GM12878 (cell line): ENCODE measurements around the gene USP12. TPM values are rescaled to one million over a fixed set of nuclear protein-coding genes. Genes with fewer than 3 reads are reported as not detected.

Experiments used
- ATAC-seq: fragments of 200-7000 bp; cut with Tn5 transposase; 3 replicates; pipeline ENCODE4 v1.9.1; 2020; ENCODE audit warnings: mild to moderate bottlenecking, moderate library complexity
- BruUV-seq: library from RNA; stranded (reverse); fragments of 400-500 nt; replicated peaks from 2 replicates; lab custom pipeline; 2021; lab: Mats Ljungman, UMichigan
- CTCF ChIA-PET: fragments of 300-600 bp; sonication (Branson Sonifier 250); formaldehyde crosslinking; extraction: SDS; loops from one replicate; lab custom pipeline; 2021; ENCODE audit warnings: inconsistent platforms; lab: Yijun Ruan, JAX
- POLR2A ChIA-PET: fragments of 350-600 bp; formaldehyde crosslinking; extraction: SDS; loops from one replicate; lab custom pipeline; 2021; ENCODE audit warnings: inconsistent platforms; lab: Charles Lee
- RAD21 ChIA-PET: fragments of 300-600 bp; sonication (Branson Sonifier 250); formaldehyde crosslinking; loops from one replicate; lab custom pipeline; 2023; ENCODE audit warnings: antibody characterized with exemption; ENCODE audit not compliant: unreplicated experiment; lab: Charles Lee
- SMC1A ChIA-PET: fragments of 300-600 bp; sonication (Branson Sonifier 250); formaldehyde crosslinking; loops from one replicate; lab custom pipeline; 2023; ENCODE audit not compliant: unreplicated experiment, uncharacterized antibody; lab: Charles Lee
- DNase-seq: peaks from one replicate; pipeline ENCODE4 v3.0.0-alpha.2; 2011; ENCODE audit warnings: low read depth, low spot score
- FAIRE-seq: peaks from 3 replicates; lab custom pipeline; 2011; peaks lifted over from hg19 to GRCh38; lab: Jason Lieb, UNC
- H2AFZ ChIP-seq: 2 replicates; pipeline ENCODE4 v1.6.0; 2011; ENCODE audit warnings: low read depth, low read length, control low read depth; ENCODE audit not compliant: control insufficient read depth
- H3K27ac ChIP-seq: 2 replicates; pipeline ENCODE4 v1.5.1; 2011; ENCODE audit warnings: control low read depth; ENCODE audit not compliant: control insufficient read depth, insufficient read depth
- H3K27me3 ChIP-seq, 2 experiments: replicated peaks in 1 of 2; 2 replicates each; pipeline versions ENCODE4 v1.6.0 to v1.6.1; 2011; ENCODE audit warnings: low read length in 1 of 2; ENCODE audit not compliant: control insufficient read depth in 2 of 2, insufficient read depth in 2 of 2
- H3K36me3 ChIP-seq, 2 experiments: 2 replicates each; pipeline ENCODE4 v1.5.1; 2011; ENCODE audit warnings: low read length in 1 of 2; ENCODE audit not compliant: control insufficient read depth in 2 of 2, insufficient read depth in 2 of 2
- H3K4me1 ChIP-seq: 2 replicates; pipeline ENCODE4 v1.6.1; 2011; ENCODE audit warnings: mild to moderate bottlenecking, low read length, moderate library complexity, mixed read lengths; ENCODE audit not compliant: control insufficient read depth, insufficient read depth
- H3K4me2 ChIP-seq: 2 replicates; pipeline ENCODE4 v1.6.0; 2011; ENCODE audit warnings: control low read depth; ENCODE audit not compliant: control insufficient read depth, insufficient read depth
- H3K4me3 ChIP-seq: fragments of 200-600 bp; sonication (generic); 2 replicates; pipeline ENCODE4 v1.5.1; 2016
- H3K79me2 ChIP-seq: 2 replicates; pipeline ENCODE4 v1.6.0; 2011; ENCODE audit warnings: low read length; ENCODE audit not compliant: control insufficient read depth, insufficient read depth
- H3K9ac ChIP-seq: 2 replicates; pipeline ENCODE4 v1.8.0; 2011; ENCODE audit warnings: low read length, control low read depth, mixed read lengths; ENCODE audit not compliant: control insufficient read depth, insufficient read depth
- H3K9me3 ChIP-seq: replicated peaks from 3 replicates; pipeline ENCODE4 v1.5.1; 2011; ENCODE audit warnings: mild to moderate bottlenecking, low read length; ENCODE audit not compliant: control insufficient read depth, insufficient read depth
- H4K20me1 ChIP-seq: 2 replicates; pipeline ENCODE4 v1.6.0; 2011; ENCODE audit not compliant: control insufficient read depth, insufficient read depth
- BMI1 ChIP-seq: fragments of 450-650 bp; IDR thresholded peaks from 2 replicates; pipeline ENCODE4 v1.6.1; 2016; ENCODE audit warnings: mild to moderate bottlenecking, moderate library complexity, borderline replicate concordance
- CBFB ChIP-seq: IDR thresholded peaks from 2 replicates; pipeline ENCODE4 v1.6.1; 2016; ENCODE audit warnings: antibody characterized with exemption, low read depth
- CHD1 ChIP-seq: IDR thresholded peaks from 2 replicates; pipeline ENCODE4 v1.6.1; 2012; ENCODE audit warnings: low read depth, low read length, improper control_type of control experiment
- FOS ChIP-seq: IDR thresholded peaks from 3 replicates; pipeline ENCODE4 v1.6.1; 2011; ENCODE audit warnings: borderline replicate concordance; ENCODE audit not compliant: insufficient read length; ENCODE audit errors: extremely low read depth
- HCFC1 ChIP-seq: fragments of 150-350 bp; IDR thresholded peaks from 2 replicates; pipeline ENCODE4 v1.6.1; 2014; ENCODE audit warnings: low read length
- MEF2B ChIP-seq: fragments of 450-650 bp; IDR thresholded peaks from 2 replicates; pipeline ENCODE4 v1.6.1; 2018; ENCODE audit warnings: mild to moderate bottlenecking, moderate library complexity; ENCODE audit not compliant: partially characterized antibody, poor library complexity, severe bottlenecking
- MTA2 ChIP-seq: fragments of 450-650 bp; IDR thresholded peaks from 2 replicates; pipeline ENCODE4 v1.6.1; 2016; ENCODE audit warnings: low read depth, mild to moderate bottlenecking, moderate library complexity
- MTA3 ChIP-seq: IDR thresholded peaks from 2 replicates; pipeline ENCODE4 v1.6.1; 2012; ENCODE audit warnings: low read length, inconsistent platforms, borderline replicate concordance
- RCOR1 ChIP-seq: conservative IDR thresholded peaks from 2 replicates; pipeline ENCODE4 v1.6.1; 2012; ENCODE audit warnings: low read depth, low read length, improper control_type of control experiment
- RUNX3 ChIP-seq: IDR thresholded peaks from 2 replicates; pipeline ENCODE4 v1.6.1; 2012; ENCODE audit warnings: low read length, inconsistent platforms
- SIN3A ChIP-seq: IDR thresholded peaks from 2 replicates; pipeline ENCODE4 v1.6.1; 2012; ENCODE audit warnings: low read depth, low read length, improper control_type of control experiment
- SPI1 ChIP-seq: IDR thresholded peaks from 2 replicates; pipeline ENCODE4 v1.6.1; 2011; ENCODE audit warnings: low read depth, mild to moderate bottlenecking, low read length, moderate library complexity, borderline replicate concordance; ENCODE audit not compliant: insufficient read depth
- SRF ChIP-seq, 2 experiments: IDR thresholded peaks; 2 replicates each; pipeline ENCODE4 v1.6.1; 2011; ENCODE audit warnings: low read depth in 2 of 2, low read length in 2 of 2, mild to moderate bottlenecking in 1 of 2, moderate library complexity in 1 of 2
- ZNF24 ChIP-seq: fragments of 450-650 bp; IDR thresholded peaks from 2 replicates; pipeline ENCODE4 v1.6.1; 2017; ENCODE audit warnings: antibody characterized with exemption, mild to moderate bottlenecking
- ZNF384 ChIP-seq: IDR thresholded peaks from 2 replicates; pipeline ENCODE4 v1.6.1; 2012; ENCODE audit warnings: low read depth, mild to moderate bottlenecking, low read length, improper control_type of control experiment, borderline replicate concordance
- ZSCAN29 ChIP-seq: fragments of 450-650 bp; IDR thresholded peaks from 2 replicates; pipeline ENCODE4 v1.6.1; 2017; ENCODE audit warnings: mild to moderate bottlenecking, moderate library complexity
- WGBS: methylation state at CpG from one replicate; pipeline ENCODE4 v1.1.6; 2016; ENCODE audit warnings: low lambda C conversion rate; ENCODE audit not compliant: insufficient replicate concordance, insufficient coverage; ENCODE audit errors: missing lambda C conversion rate; 5-methylcytosine and 5-hydroxymethylcytosine counted together
- in situ Hi-C: fragments of 300-500 bp; cut with MboI; formaldehyde crosslinking; loops from 9 replicates; pipeline ENCODE4 v1.14.3; 2018; ENCODE audit warnings: mixed read lengths
- intact Hi-C: fragments of 100-400 bp; cut with micrococcal nuclease; formaldehyde crosslinking; loops from one replicate; pipeline ENCODE4 v1.14.2; 2022; ENCODE audit not compliant: unreplicated experiment
- polyA plus RNA-seq, 11 experiments: library from polyadenylated mRNA; depleted of rRNA in 4 of 11; unstranded in 6 of 11; stranded (reverse) in 5 of 11; fragments of >200 nt; fragmentation: Nextera tagmentation in 4 of 11; fragmentation: Illumina TruSeq in 1 of 11; extraction: Ambion mirVana in 4 of 11; extraction: Trizol in 1 of 11; gene quantifications; 1 replicate in 1 of 11; 2 replicates in 10 of 11; pipeline versions ENCODE4 v1.2.1 to v1.2.3, GENCODE V29; 2011 to 2016; ENCODE audit warnings: inconsistent platforms in 2 of 11, missing spikeins in 2 of 11, low read depth in 1 of 11
- total RNA-seq, 4 experiments: library from RNA; depleted of rRNA in 3 of 4; stranded (reverse); fragments of >200 nt in 3 of 4; fragmentation: Illumina TruSeq in 1 of 4; extraction: Trizol in 1 of 4; gene quantifications; 2 replicates each; pipeline versions ENCODE4 v1.2.1 to v1.2.3, GENCODE V29; 2013 to 2021
- TF ChIP-seq, protein P1 (sequence below): IDR thresholded peaks from 2 replicates; pipeline ENCODE4 v1.6.1; 2011; ENCODE audit warnings: mild to moderate bottlenecking, low read depth, low read length, moderate library complexity; ENCODE audit not compliant: insufficient replicate concordance
- TF ChIP-seq, protein P2 (sequence below): IDR thresholded peaks from 2 replicates; pipeline ENCODE4 v1.6.1; 2012; ENCODE audit warnings: mild to moderate bottlenecking, low read depth, low read length
- TF ChIP-seq, protein P3 (sequence below): fragments of 450-650 bp; formaldehyde crosslinking; IDR thresholded peaks from 2 replicates; pipeline ENCODE4 v1.5.0; 2022; ENCODE audit warnings: mild to moderate bottlenecking, missing genetic modification characterization

Gene USP12
- total and polyA plus RNA-seq, 10 of the 15 experiments (the other 5 are each of a cell fraction or from before 2014, with no cell fraction given) = 3.5 to 32.2 (median 24.6) TPM

DNA sequence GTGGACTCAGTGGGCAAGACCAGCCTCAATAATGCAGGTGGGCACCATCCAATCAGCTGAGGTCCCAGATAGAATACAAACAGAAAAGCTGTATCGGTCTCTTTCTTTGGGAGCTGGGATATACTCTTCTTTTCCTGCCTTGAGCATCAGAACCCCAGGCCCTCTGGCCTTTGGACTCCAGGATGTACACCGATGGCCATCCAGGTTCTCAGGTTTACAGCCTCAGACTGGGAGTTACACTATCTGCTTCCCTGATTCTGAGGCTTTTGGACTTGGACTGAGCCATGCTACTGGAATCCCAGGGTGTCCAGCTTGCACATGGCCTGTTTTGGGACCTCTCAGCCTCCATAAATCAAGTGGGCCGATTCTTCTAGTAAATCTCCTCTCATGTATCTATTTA, 27.6 kb upstream of the USP12 start:
- Histone ChIP-seq H3K79me2 (no peaks in the 10 kb centered on the region), H3K4me2 (no peak overlapping the region), H3K36me3 (no peaks in the 10 kb centered on the region), H4K20me1 (no peaks in the 10 kb centered on the region), H3K4me3 (no peak overlapping the region), H3K27me3 (no peaks in the 10 kb centered on the region), H3K27ac (no peak overlapping the region), H3K4me1 (no peaks in the 10 kb centered on the region), H2AFZ (no peak overlapping the region), H3K9ac (no peak overlapping the region), H3K9me3 (no peaks in the 10 kb centered on the region)
- POLR2A ChIA-PET = no interaction called here
- intact Hi-C loops (no loop called here), in situ Hi-C loops (no loop called here)
- ATAC-seq (no peak), FAIRE-seq (no peak), DNase-seq (no peak)
- WGBS = 69% methylated on average over 3 of the region's 3 CpGs
- SMC1A ChIA-PET = interaction anchor here (1.5 kb wide), 1 partner anchor 213 kb away, joined by 3 read pairs; no protein-coding TSS in a partner anchor
- CTCF ChIA-PET = no interaction called here
- RAD21 ChIA-PET = no interaction called here
- BruUV-seq = no TSS peak
- no peak for TF ChIP-seq MTA3
- no peak for TF ChIP-seq SPI1
- TF ChIP-seq, protein P1, sequence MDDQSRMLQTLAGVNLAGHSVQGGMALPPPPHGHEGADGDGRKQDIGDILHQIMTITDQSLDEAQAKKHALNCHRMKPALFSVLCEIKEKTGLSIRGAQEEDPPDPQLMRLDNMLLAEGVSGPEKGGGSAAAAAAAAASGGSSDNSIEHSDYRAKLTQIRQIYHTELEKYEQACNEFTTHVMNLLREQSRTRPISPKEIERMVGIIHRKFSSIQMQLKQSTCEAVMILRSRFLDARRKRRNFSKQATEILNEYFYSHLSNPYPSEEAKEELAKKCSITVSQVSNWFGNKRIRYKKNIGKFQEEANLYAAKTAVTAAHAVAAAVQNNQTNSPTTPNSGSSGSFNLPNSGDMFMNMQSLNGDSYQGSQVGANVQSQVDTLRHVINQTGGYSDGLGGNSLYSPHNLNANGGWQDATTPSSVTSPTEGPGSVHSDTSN = no peak
- TF ChIP-seq ZNF24 = no peak
- no peak for TF ChIP-seq HCFC1
- TF ChIP-seq, protein P2, sequence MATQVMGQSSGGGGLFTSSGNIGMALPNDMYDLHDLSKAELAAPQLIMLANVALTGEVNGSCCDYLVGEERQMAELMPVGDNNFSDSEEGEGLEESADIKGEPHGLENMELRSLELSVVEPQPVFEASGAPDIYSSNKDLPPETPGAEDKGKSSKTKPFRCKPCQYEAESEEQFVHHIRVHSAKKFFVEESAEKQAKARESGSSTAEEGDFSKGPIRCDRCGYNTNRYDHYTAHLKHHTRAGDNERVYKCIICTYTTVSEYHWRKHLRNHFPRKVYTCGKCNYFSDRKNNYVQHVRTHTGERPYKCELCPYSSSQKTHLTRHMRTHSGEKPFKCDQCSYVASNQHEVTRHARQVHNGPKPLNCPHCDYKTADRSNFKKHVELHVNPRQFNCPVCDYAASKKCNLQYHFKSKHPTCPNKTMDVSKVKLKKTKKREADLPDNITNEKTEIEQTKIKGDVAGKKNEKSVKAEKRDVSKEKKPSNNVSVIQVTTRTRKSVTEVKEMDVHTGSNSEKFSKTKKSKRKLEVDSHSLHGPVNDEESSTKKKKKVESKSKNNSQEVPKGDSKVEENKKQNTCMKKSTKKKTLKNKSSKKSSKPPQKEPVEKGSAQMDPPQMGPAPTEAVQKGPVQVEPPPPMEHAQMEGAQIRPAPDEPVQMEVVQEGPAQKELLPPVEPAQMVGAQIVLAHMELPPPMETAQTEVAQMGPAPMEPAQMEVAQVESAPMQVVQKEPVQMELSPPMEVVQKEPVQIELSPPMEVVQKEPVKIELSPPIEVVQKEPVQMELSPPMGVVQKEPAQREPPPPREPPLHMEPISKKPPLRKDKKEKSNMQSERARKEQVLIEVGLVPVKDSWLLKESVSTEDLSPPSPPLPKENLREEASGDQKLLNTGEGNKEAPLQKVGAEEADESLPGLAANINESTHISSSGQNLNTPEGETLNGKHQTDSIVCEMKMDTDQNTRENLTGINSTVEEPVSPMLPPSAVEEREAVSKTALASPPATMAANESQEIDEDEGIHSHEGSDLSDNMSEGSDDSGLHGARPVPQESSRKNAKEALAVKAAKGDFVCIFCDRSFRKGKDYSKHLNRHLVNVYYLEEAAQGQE = no peak
- TF ChIP-seq, protein P3, sequence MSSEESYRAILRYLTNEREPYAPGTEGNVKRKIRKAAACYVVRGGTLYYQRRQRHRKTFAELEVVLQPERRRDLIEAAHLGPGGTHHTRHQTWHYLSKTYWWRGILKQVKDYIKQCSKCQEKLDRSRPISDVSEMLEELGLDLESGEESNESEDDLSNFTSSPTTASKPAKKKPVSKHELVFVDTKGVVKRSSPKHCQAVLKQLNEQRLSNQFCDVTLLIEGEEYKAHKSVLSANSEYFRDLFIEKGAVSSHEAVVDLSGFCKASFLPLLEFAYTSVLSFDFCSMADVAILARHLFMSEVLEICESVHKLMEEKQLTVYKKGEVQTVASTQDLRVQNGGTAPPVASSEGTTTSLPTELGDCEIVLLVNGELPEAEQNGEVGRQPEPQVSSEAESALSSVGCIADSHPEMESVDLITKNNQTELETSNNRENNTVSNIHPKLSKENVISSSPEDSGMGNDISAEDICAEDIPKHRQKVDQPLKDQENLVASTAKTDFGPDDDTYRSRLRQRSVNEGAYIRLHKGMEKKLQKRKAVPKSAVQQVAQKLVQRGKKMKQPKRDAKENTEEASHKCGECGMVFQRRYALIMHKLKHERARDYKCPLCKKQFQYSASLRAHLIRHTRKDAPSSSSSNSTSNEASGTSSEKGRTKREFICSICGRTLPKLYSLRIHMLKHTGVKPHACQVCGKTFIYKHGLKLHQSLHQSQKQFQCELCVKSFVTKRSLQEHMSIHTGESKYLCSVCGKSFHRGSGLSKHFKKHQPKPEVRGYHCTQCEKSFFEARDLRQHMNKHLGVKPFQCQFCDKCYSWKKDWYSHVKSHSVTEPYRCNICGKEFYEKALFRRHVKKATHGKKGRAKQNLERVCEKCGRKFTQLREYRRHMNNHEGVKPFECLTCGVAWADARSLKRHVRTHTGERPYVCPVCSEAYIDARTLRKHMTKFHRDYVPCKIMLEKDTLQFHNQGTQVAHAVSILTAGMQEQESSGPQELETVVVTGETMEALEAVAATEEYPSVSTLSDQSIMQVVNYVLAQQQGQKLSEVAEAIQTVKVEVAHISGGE (CRISPR knock-in tag) = no peak
- no peak for TF ChIP-seq BMI1
- TF ChIP-seq SRF (IDR thresholded peaks at IDR 0.05; ENCODE audit: low read depth in 2 of 2, low read length in 2 of 2) = no peak
- no peak for TF ChIP-seq ZNF384
- no peak for TF ChIP-seq MTA2
- TF ChIP-seq RCOR1 = no peak
- no peak for TF ChIP-seq ZSCAN29
- no peak for TF ChIP-seq CBFB
- TF ChIP-seq CHD1 = no peak
- no peak for TF ChIP-seq RUNX3
- no peak for TF ChIP-seq FOS
- TF ChIP-seq SIN3A = no peak
- no peak for TF ChIP-seq MEF2B
- TF ChIP-seq, all 136 proteins: peak for 0
